ENCODE results near the gene QRICH1. TPM values are rescaled to one million over a fixed set of nuclear protein-coding genes. Genes with fewer than 3 reads are reported as not detected.

QRICH1 gene
- polyA plus RNA-seq, 1 of the 3 experiments (the other 2 are of a cell fraction) = 58.5 TPM

DNA sequence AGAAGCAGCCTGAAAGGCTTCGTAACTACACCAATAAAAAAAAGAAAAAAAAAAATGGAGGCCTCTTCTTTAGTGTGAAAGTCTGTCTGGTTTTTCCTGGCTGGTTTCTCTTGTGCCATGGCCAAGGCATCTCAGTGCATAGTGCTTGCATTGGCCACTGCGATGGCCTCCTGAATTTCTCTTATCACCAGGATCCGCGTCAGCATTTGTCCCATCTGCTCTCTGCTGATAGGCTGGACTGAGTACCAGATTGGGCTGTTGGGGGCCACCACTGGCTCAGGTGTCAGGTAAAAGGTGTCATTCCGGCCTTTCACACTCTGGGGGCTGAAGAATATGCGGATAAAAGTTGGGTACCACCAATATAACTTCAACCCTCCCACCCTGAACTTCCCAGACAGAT, 63.5 kb downstream of the QRICH1 start:
- peaks cover 61 to 64% of the 10 kb centered on the region in 2 experiments for H3K36me3 ChIP-seq (replicated peaks in 1 of 2; ENCODE audit: control insufficient read depth in 1 of 2, insufficient read depth in 2 of 2, low read length in 1 of 2)
- H2AFZ ChIP-seq (ENCODE audit: low read depth) = no peak overlapping the region
- ChIA-PET CTCF (interaction anchor here (1.0 to 1.2 kb wide), 2 partner anchors 9 to 42 kb away, joined by 4 to 8 read pairs; partner anchors contain the start of gene NDUFAF3), POLR2A (interaction anchor here (0.6 kb wide), 1 partner anchor 743 kb away, joined by 3 read pairs; no protein-coding TSS in a partner anchor)
- H3K9me2 ChIP-seq = no peaks in the 10 kb centered on the region
- WGBS (ENCODE audit: low lambda C conversion rate) = 85% methylated on average over 6 of the region's 6 CpGs
- peaks cover 53% of the 10 kb centered on the region for H3F3A ChIP-seq (replicated peaks; ENCODE audit: insufficient read depth)
- H3K9ac ChIP-seq = no peak overlapping the region
- no peaks in the 10 kb centered on the region for H4K20me1 ChIP-seq (ENCODE audit: insufficient read depth)
- no peak overlapping the region for H3K4me2 ChIP-seq
- TF ChIP-seq, protein P1, sequence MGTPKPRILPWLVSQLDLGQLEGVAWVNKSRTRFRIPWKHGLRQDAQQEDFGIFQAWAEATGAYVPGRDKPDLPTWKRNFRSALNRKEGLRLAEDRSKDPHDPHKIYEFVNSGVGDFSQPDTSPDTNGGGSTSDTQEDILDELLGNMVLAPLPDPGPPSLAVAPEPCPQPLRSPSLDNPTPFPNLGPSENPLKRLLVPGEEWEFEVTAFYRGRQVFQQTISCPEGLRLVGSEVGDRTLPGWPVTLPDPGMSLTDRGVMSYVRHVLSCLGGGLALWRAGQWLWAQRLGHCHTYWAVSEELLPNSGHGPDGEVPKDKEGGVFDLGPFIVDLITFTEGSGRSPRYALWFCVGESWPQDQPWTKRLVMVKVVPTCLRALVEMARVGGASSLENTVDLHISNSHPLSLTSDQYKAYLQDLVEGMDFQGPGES (IDR thresholded peaks at IDR 0.05; ENCODE audit: low read depth, low read length) = no peak
- TF ChIP-seq NRF1 (IDR thresholded peaks at IDR 0.05; ENCODE audit: low read depth, low read length) = no peak
- TF ChIP-seq ELF1 (IDR thresholded peaks at IDR 0.05) = no peak
- TF ChIP-seq SIN3A (IDR thresholded peaks at IDR 0.05; ENCODE audit: borderline replicate concordance, low read depth, low read length) = no peak
- TF ChIP-seq EP300 (IDR thresholded peaks at IDR 0.05; ENCODE audit: borderline replicate concordance in 1 of 2, low read depth in 1 of 2, low read length in 1 of 2) = no peak
- TF ChIP-seq, protein P2, sequence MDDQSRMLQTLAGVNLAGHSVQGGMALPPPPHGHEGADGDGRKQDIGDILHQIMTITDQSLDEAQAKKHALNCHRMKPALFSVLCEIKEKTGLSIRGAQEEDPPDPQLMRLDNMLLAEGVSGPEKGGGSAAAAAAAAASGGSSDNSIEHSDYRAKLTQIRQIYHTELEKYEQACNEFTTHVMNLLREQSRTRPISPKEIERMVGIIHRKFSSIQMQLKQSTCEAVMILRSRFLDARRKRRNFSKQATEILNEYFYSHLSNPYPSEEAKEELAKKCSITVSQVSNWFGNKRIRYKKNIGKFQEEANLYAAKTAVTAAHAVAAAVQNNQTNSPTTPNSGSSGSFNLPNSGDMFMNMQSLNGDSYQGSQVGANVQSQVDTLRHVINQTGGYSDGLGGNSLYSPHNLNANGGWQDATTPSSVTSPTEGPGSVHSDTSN (IDR thresholded peaks at IDR 0.05) = no peak
- no peak for TF ChIP-seq JUND (IDR thresholded peaks at IDR 0.05)
- TF ChIP-seq RCOR1 (IDR thresholded peaks at IDR 0.05; ENCODE audit: low read length) = no peak
- TF ChIP-seq GABPA (IDR thresholded peaks at IDR 0.05; ENCODE audit: low read depth) = no peak
- no peak for DNase-seq
- H3K79me2 ChIP-seq (ENCODE audit: insufficient read depth) = peaks cover 36% of the 10 kb centered on the region
- H3K27ac ChIP-seq (ENCODE audit: low read depth in 2 of 2, low read length in 1 of 2) = no peak overlapping the region; a peak in 1 of 4 replicates
- no peaks in the 10 kb centered on the region for H3K27me3 ChIP-seq (ENCODE audit: insufficient read depth)
- no peaks in the 10 kb centered on the region for H3K9me3 ChIP-seq
- peaks cover 10 to 29% of the 10 kb centered on the region in 2 experiments; a peak in 3 of 4 replicates for H3K4me1 ChIP-seq (ENCODE audit: control insufficient read depth in 1 of 2, insufficient read depth in 2 of 2, low read depth in 1 of 2, low read length in 1 of 2)
- H3K4me3 ChIP-seq (ENCODE audit: low read depth in 2 of 2, low read length in 1 of 2) = no peak overlapping the region

- H3K4me2 ChIP-seq = peak overlapping the region; percentile 97
- H3K27me3 ChIP-seq (ENCODE audit: insufficient read depth) = no peaks in the 10 kb centered on the region
- no peak for DNase-seq
- H3K4me1 ChIP-seq (ENCODE audit: control insufficient read depth in 1 of 2, insufficient read depth in 2 of 2, low read depth in 1 of 2, low read length in 1 of 2) = peaks cover 10 to 32% of the 10 kb centered on the region in 2 experiments; a peak in 3 of 4 replicates
- ChIA-PET POLR2A (interaction anchor here (0.6 to 2.3 kb wide), 8 partner anchors 9 to 104 kb away, joined by 3 to 18 read pairs (median 6); partner anchors contain the start of genes P4HTM, QRICH1 and WDR6), CTCF (interaction anchor here (0.6 to 1.5 kb wide), 8 partner anchors 10 to 111 kb away, joined by 3 to 8 read pairs (median 4); partner anchors contain the start of genes ARIH2 and WDR6)
- peak overlapping the region; percentile 1; the same call in 1 of the 2 replicates for H3K9ac ChIP-seq
- peaks cover 44% of the 10 kb centered on the region for H3K79me2 ChIP-seq (ENCODE audit: insufficient read depth)
- H3K4me3 ChIP-seq (ENCODE audit: low read depth in 2 of 2, low read length in 1 of 2) = peak overlapping the region; percentile 83 to 87; a peak in 2 of 4 replicates
- H2AFZ ChIP-seq (ENCODE audit: low read depth) = peak overlapping the region; percentile 69; the same call in 1 of the 2 replicates
- WGBS (ENCODE audit: low lambda C conversion rate) = 5% methylated on average over 7 of the region's 7 CpGs
- H3K9me2 ChIP-seq = no peaks in the 10 kb centered on the region
- H4K20me1 ChIP-seq (ENCODE audit: insufficient read depth) = no peaks in the 10 kb centered on the region
- peaks cover 64 to 65% of the 10 kb centered on the region in 2 experiments for H3K36me3 ChIP-seq (replicated peaks in 1 of 2; ENCODE audit: control insufficient read depth in 1 of 2, insufficient read depth in 2 of 2, low read length in 1 of 2)
- H3F3A ChIP-seq (replicated peaks; ENCODE audit: insufficient read depth) = peaks cover 54% of the 10 kb centered on the region
- H3K9me3 ChIP-seq = no peaks in the 10 kb centered on the region
- TF ChIP-seq JUND (IDR thresholded peaks at IDR 0.05) (no peak), GATA2 (CRISPR knock-in tag; IDR thresholded peaks at IDR 0.05) (no peak), SMC3 (IDR thresholded peaks at IDR 0.05; ENCODE audit: low read depth, low read length) (no peak), TEAD4 (IDR thresholded peaks at IDR 0.05; ENCODE audit: borderline replicate concordance, insufficient read depth) (0 out of 2 replicates have a peak, but pooled peaks have one; percentile 6), CHD2 (IDR thresholded peaks at IDR 0.05; ENCODE audit: low read length, partially characterized antibody) (no peak), YY1 (IDR thresholded peaks at IDR 0.05; ENCODE audit: low read depth) (no peak), RAD21 (IDR thresholded peaks at IDR 0.05; ENCODE audit: low read length) (no peak), USF2 (IDR thresholded peaks at IDR 0.05; ENCODE audit: borderline replicate concordance, low read depth, low read length) (no peak), RXRA (IDR thresholded peaks at IDR 0.05; ENCODE audit: borderline replicate concordance, low read depth) (no peak), GABPA (IDR thresholded peaks at IDR 0.05; ENCODE audit: low read depth) (no peak), EP300 (IDR thresholded peaks at IDR 0.05; ENCODE audit: borderline replicate concordance in 1 of 2, low read depth in 1 of 2, low read length in 1 of 2) (no peak), RCOR1 (IDR thresholded peaks at IDR 0.05; ENCODE audit: low read length) (0 out of 2 replicates have a peak, but pooled peaks have one; percentile 6), MXI1 (IDR thresholded peaks at IDR 0.05; ENCODE audit: low read depth, low read length) (no peak), MEF2A (IDR thresholded peaks at IDR 0.05; ENCODE audit: borderline replicate concordance, low read depth) (no peak), FOSL2 (IDR thresholded peaks at IDR 0.05; ENCODE audit: borderline replicate concordance, low read depth) (no peak)
- TF ChIP-seq, protein P3, sequence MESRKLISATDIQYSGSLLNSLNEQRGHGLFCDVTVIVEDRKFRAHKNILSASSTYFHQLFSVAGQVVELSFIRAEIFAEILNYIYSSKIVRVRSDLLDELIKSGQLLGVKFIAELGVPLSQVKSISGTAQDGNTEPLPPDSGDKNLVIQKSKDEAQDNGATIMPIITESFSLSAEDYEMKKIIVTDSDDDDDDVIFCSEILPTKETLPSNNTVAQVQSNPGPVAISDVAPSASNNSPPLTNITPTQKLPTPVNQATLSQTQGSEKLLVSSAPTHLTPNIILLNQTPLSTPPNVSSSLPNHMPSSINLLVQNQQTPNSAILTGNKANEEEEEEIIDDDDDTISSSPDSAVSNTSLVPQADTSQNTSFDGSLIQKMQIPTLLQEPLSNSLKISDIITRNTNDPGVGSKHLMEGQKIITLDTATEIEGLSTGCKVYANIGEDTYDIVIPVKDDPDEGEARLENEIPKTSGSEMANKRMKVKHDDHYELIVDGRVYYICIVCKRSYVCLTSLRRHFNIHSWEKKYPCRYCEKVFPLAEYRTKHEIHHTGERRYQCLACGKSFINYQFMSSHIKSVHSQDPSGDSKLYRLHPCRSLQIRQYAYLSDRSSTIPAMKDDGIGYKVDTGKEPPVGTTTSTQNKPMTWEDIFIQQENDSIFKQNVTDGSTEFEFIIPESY (IDR thresholded peaks at IDR 0.05; ENCODE audit: borderline replicate concordance, low read depth) = no peak
- TF ChIP-seq, protein P1 (IDR thresholded peaks at IDR 0.05; ENCODE audit: low read depth, low read length) = no peak
- H3K27ac ChIP-seq (ENCODE audit: low read depth in 2 of 2, low read length in 1 of 2) = peak overlapping the region; percentile 69 to 73
Measured at GRCh38 chr3:49029563-49029884, 64.3 kb downstream of the QRICH1 start.

Measured in SK-N-SH (cell line).